Caco-2 (cell line): ENCODE measurements around the gene PALD1. TPM values are rescaled to one million over a fixed set of nuclear protein-coding genes. Genes with fewer than 3 reads are reported as not detected.

Source experiments
- BruUV-seq: library from RNA; stranded (reverse); fragments of 400-500 nt; replicated peaks from 2 replicates; lab custom pipeline; 2021; lab: Mats Ljungman, UMichigan
- CTCF ChIA-PET: fragments of 300-600 bp; sonication (Branson Sonifier 250); formaldehyde crosslinking; loops from one replicate; lab custom pipeline; 2022; ENCODE audit warnings: antibody characterized with exemption; lab: Charles Lee
- POLR2A ChIA-PET: fragments of 300-600 bp; sonication (Branson Sonifier 250); formaldehyde crosslinking; loops from one replicate; lab custom pipeline; 2022; ENCODE audit warnings: antibody characterized with exemption; lab: Charles Lee
- DNase-seq, 2 experiments: peaks; one replicate each; pipeline versions ENCODE4 v3.0.0 to v3.0.0-alpha.2; 2020 to 2022
- H3K27me3 ChIP-seq: replicated peaks from 2 replicates; pipeline ENCODE4 v1.6.0; 2011; ENCODE audit warnings: low read length; ENCODE audit not compliant: control insufficient read depth, insufficient read depth
- H3K36me3 ChIP-seq: 2 replicates; pipeline ENCODE4 v1.5.1; 2011; ENCODE audit warnings: low read length; ENCODE audit not compliant: control insufficient read depth, insufficient read depth
- H3K4me1 ChIP-seq: fragments of 250-450 bp; sonication (Bioruptor Pico); 2 replicates; pipeline ENCODE4 v1.5.1; 2020; ENCODE audit warnings: mild to moderate bottlenecking
- H3K4me3 ChIP-seq: 2 replicates; pipeline ENCODE4 v1.5.1; 2011; ENCODE audit warnings: low read depth, mild to moderate bottlenecking, control low read depth, low read length
- H3K9me3 ChIP-seq: fragments of 250-450 bp; sonication (Bioruptor Pico); 2 replicates; pipeline ENCODE4 v1.5.1; 2020; ENCODE audit warnings: mild to moderate bottlenecking, moderate library complexity
- H3K27ac Mint-ChIP-seq: one replicate; pipeline ENCODE4 v1.8.0; 2022; ENCODE audit warnings: mixed read lengths; ENCODE audit not compliant: unreplicated experiment
- H3K27me3 Mint-ChIP-seq: one replicate; pipeline ENCODE4 v1.8.0; 2022; ENCODE audit warnings: mixed read lengths; ENCODE audit not compliant: insufficient read depth, unreplicated experiment
- H3K36me3 Mint-ChIP-seq: one replicate; pipeline ENCODE4 v1.8.0; 2022; ENCODE audit warnings: mild to moderate bottlenecking, mixed read lengths; ENCODE audit not compliant: insufficient read depth, unreplicated experiment
- H3K4me1 Mint-ChIP-seq: one replicate; pipeline ENCODE4 v1.8.0; 2022; ENCODE audit warnings: low read depth, mixed read lengths; ENCODE audit not compliant: unreplicated experiment
- H3K4me3 Mint-ChIP-seq: one replicate; pipeline ENCODE4 v1.8.0; 2022; ENCODE audit warnings: mild to moderate bottlenecking, moderate library complexity, mixed read lengths; ENCODE audit not compliant: unreplicated experiment
- H3K9me3 Mint-ChIP-seq: one replicate; pipeline ENCODE4 v1.8.0; 2022; ENCODE audit warnings: mixed read lengths; ENCODE audit not compliant: unreplicated experiment
- CTCF ChIP-seq, 2 experiments: fragments of 200-600 bp in 1 of 2; IDR thresholded peaks; 1 replicate in 1 of 2; 2 replicates in 1 of 2; pipeline versions ENCODE4 v1.5.1 to v1.8.0; 2011 to 2022; ENCODE audit warnings: antibody characterized with exemption in 1 of 2, control low read depth in 1 of 2, inconsistent platforms in 1 of 2, low read depth in 1 of 2, low read length in 1 of 2, mild to moderate bottlenecking in 1 of 2, moderate library complexity in 1 of 2; ENCODE audit not compliant: insufficient read depth in 1 of 2, severe bottlenecking in 1 of 2, unreplicated experiment in 1 of 2
- intact Hi-C: fragments of 100-400 bp; cut with micrococcal nuclease; formaldehyde crosslinking; loops from one replicate; pipeline ENCODE4 v1.10.0; 2022; ENCODE audit not compliant: unreplicated experiment
- total RNA-seq: library from RNA; stranded (reverse); gene quantifications from 2 replicates; pipeline ENCODE4 v1.2.3, GENCODE V29; 2022

PALD1 gene
- total RNA-seq, 1 experiment from 2014 or later, result 10.3 TPM

GRCh38 chr10:70558295-70558694 lies 79.7 kb downstream of the PALD1 start:
- CTCF ChIA-PET, result interaction anchor here (1.0 kb wide), 1 partner anchor 9 kb away, joined by 3 read pairs; no protein-coding TSS in a partner anchor
- intact Hi-C loops, result loop anchor here (2.0 to 10.0 kb wide), 3 partner anchors 39 to 201 kb away; partner anchors contain the start of gene ADAMTS14

DNA sequence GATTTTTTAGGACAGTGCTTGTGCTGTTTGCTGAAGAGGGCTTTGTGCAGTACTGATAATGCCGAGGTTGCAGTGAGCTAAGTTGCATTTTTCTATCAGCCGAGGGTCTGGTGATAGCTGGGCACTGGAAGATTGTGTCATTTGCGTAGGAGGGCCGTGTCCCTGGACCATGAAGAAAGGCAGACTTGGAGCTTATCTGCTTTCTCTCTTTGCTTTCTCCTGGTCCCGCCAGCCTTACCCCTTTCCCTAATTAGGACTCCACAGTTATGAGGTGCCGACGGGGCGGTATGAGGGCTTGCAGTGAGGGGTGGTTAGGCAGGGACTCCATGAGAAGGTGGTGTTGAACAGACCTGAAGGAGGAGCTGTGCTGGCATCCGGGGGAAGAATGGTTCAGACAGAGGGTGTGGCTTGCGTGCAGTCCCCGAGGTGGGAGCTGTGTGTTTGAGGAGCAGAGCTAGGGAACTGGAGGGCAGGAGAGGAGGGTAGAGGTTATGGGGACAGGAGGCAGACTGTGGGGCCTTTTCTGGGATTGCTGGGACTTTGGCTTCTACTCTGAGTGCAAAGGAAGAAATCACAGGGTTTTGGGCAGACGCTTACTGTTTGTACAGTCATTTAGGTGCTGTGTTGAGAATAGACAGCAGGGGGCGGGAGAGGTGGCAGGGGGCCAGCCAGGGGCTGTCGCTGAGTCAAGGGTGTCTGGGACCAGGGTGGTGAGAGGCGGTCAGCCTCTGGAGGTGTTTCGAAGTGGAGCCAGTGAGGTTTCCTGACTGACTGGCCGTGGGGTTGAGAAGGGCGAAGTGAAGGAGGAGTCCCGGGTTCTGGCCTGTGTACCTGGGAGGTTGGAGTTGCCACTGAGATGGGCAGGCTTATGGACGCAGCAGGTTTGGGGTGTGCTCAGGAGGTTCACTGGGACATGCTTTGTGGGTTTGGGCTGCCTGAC lies 80.6 kb downstream of the PALD1 start:
- H3K27ac Mint-ChIP-seq, result peak overlapping the region; percentile 13
- no peaks in the 10 kb centered on the region for H3K36me3 Mint-ChIP-seq
- ChIA-PET CTCF (interaction anchor here (0.6 to 1.1 kb wide), 7 partner anchors 8 to 235 kb away, joined by 3 to 4 read pairs (median 3); no protein-coding TSS in a partner anchor), POLR2A (no interaction called here)
- TF ChIP-seq CTCF (IDR thresholded peaks at IDR 0.05; ENCODE audit: insufficient read depth in 1 of 2, low read depth in 1 of 2, low read length in 1 of 2, severe bottlenecking in 1 of 2, unreplicated experiment in 1 of 2), result peak in 1 of 2 experiments; percentile 65
- no peaks in the 10 kb centered on the region for H3K9me3 Mint-ChIP-seq
- peak; percentile 65 to 70 for DNase-seq
- Histone ChIP-seq H3K27me3 (no peaks in the 10 kb centered on the region), H3K4me1 (0 out of 2 replicates have a peak, but pooled peaks cover 4% of the 10 kb centered on the region), H3K36me3 (no peaks in the 10 kb centered on the region), H3K4me3 (no peak overlapping the region), H3K9me3 (no peaks in the 10 kb centered on the region)
- intact Hi-C loops, result loop anchor here (2.0 to 10.0 kb wide), 3 partner anchors 38 to 200 kb away; partner anchors contain the start of gene ADAMTS14
- peaks cover 16% of the 10 kb centered on the region for H3K4me1 Mint-ChIP-seq
- BruUV-seq, result no TSS peak
- H3K27me3 Mint-ChIP-seq, result no peaks in the 10 kb centered on the region
- H3K4me3 Mint-ChIP-seq, result no peak overlapping the region

More at GRCh38 chr10:70558295-70558694, 79.7 kb downstream of the PALD1 start:
- peak in 1 of 2 experiments; percentile 18 for DNase-seq
- H3K27me3 Mint-ChIP-seq, result no peaks in the 10 kb centered on the region
- Histone ChIP-seq H3K4me3 (no peak overlapping the region), H3K9me3 (no peaks in the 10 kb centered on the region), H3K36me3 (no peaks in the 10 kb centered on the region), H3K4me1 (0 out of 2 replicates have a peak, but pooled peaks cover 4% of the 10 kb centered on the region), H3K27me3 (no peaks in the 10 kb centered on the region)
- H3K27ac Mint-ChIP-seq, result no peak overlapping the region
- no peaks in the 10 kb centered on the region for H3K9me3 Mint-ChIP-seq
- no TSS peak for BruUV-seq
- H3K36me3 Mint-ChIP-seq, result no peaks in the 10 kb centered on the region
- POLR2A ChIA-PET, result no interaction called here
- TF ChIP-seq CTCF (IDR thresholded peaks at IDR 0.05; ENCODE audit: insufficient read depth in 1 of 2, low read depth in 1 of 2, low read length in 1 of 2, severe bottlenecking in 1 of 2, unreplicated experiment in 1 of 2), result no peak
- H3K4me3 Mint-ChIP-seq, result no peak overlapping the region
- H3K4me1 Mint-ChIP-seq, result peaks cover 16% of the 10 kb centered on the region

DNA sequence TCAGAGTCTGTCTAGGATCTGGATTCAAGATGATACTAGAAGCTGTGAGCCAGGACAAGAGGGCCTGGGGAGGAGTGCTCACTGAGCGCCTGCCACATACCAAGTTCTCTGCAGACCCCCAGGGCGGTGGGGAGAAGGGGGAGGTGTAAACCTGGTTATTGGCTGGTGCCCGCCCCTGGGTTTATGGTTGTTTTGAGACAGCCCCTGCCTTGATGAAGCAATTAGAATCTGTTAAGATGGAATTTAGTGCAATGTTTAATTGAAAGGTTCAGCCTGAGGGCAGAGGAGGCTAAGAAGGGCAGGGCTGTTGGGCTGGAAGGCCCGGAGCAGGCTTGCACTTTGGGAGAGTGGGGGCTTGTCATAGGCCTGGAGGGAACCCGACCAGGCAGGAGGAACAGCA lies 81.3 kb downstream of the PALD1 start:
- intact Hi-C loops, result loop anchor here (2.0 to 10.0 kb wide), 3 partner anchors 37 to 199 kb away; partner anchors contain the start of gene ADAMTS14
- BruUV-seq, result no TSS peak
- 0 out of 2 replicates have a peak, but pooled peaks cover 4% of the 10 kb centered on the region for H3K4me1 ChIP-seq
- Mint-ChIP-seq H3K27me3 (no peaks in the 10 kb centered on the region), H3K4me1 (peaks cover 16% of the 10 kb centered on the region), H3K36me3 (no peaks in the 10 kb centered on the region), H3K4me3 (no peak overlapping the region), H3K9me3 (no peaks in the 10 kb centered on the region), H3K27ac (peak overlapping the region; percentile 13)
- no peak overlapping the region for H3K4me3 ChIP-seq
- no peaks in the 10 kb centered on the region for H3K27me3 ChIP-seq
- ChIA-PET POLR2A (no interaction called here), CTCF (no interaction called here)
- no peaks in the 10 kb centered on the region for H3K36me3 ChIP-seq
- H3K9me3 ChIP-seq, result no peaks in the 10 kb centered on the region
- DNase-seq, result peak in 1 of 2 experiments; percentile 28
- no peak for TF ChIP-seq CTCF (IDR thresholded peaks at IDR 0.05; ENCODE audit: insufficient read depth in 1 of 2, low read depth in 1 of 2, low read length in 1 of 2, severe bottlenecking in 1 of 2, unreplicated experiment in 1 of 2)
